Measurements from ENCODE around the gene INKA1.
"Not testable (repeated sequence)": the region's sequence is repeated elsewhere in the genome, so short reads cannot be mapped to it uniquely, and the experiment has no call there.

INKA1 gene

GRCh38 chr3:49775538-49775937 is 27.5 kb upstream of the INKA1 start:
- H3K9ac ChIP-seq (ENCODE audit: low read depth, low read length), result no peak overlapping the region
- H3K4me3 ChIP-seq (ENCODE audit: low read length), result no peak overlapping the region
- H3K4me2 ChIP-seq (ENCODE audit: low read length), result no peak overlapping the region
- no peaks in the 10 kb centered on the region for H3K9me3 ChIP-seq (replicated peaks; ENCODE audit: low read length)
- H3K27me3 ChIP-seq (ENCODE audit: control insufficient read depth, insufficient read depth, low read length), result no peaks in the 10 kb centered on the region
- peaks cover 19% of the 10 kb centered on the region for H3K4me1 ChIP-seq (ENCODE audit: control insufficient read depth, insufficient read depth, low read length)
- peaks cover 14% of the 10 kb centered on the region for H3K36me3 ChIP-seq (ENCODE audit: insufficient read depth, low read length)

- not testable (repeated sequence) for H3K4me3 ChIP-seq (ENCODE audit: low read length); H3K4me2 ChIP-seq (ENCODE audit: low read length); H3K9me3 ChIP-seq (replicated peaks; ENCODE audit: low read length); H3K27me3 ChIP-seq (ENCODE audit: control insufficient read depth, insufficient read depth, low read length); H3K9ac ChIP-seq (ENCODE audit: low read depth, low read length)
- H3K4me1 ChIP-seq (ENCODE audit: control insufficient read depth, insufficient read depth, low read length), result peaks cover 19% of the 10 kb centered on the region
- H3K36me3 ChIP-seq (ENCODE audit: insufficient read depth, low read length), result peaks cover 14% of the 10 kb centered on the region
Observed at GRCh38 chr3:49776101-49776500, 27.0 kb upstream of the INKA1 start.

GRCh38 chr3:49779358-49780079 is 23.5 kb upstream of the INKA1 start:
- peaks cover 20% of the 10 kb centered on the region for H3K36me3 ChIP-seq (ENCODE audit: insufficient read depth, low read length)

GRCh38 chr3:49780080-49780974 is 22.7 kb upstream of the INKA1 start:
- no peak overlapping the region for H3K9ac ChIP-seq (ENCODE audit: low read depth, low read length)
- H3K36me3 ChIP-seq (ENCODE audit: insufficient read depth, low read length), result peaks cover 18% of the 10 kb centered on the region
- H3K4me1 ChIP-seq (ENCODE audit: control insufficient read depth, insufficient read depth, low read length), result peaks cover 7% of the 10 kb centered on the region
- H3K4me3 ChIP-seq (ENCODE audit: low read length), result no peak overlapping the region
- no peaks in the 10 kb centered on the region for H3K9me3 ChIP-seq (replicated peaks; ENCODE audit: low read length)
- H3K4me2 ChIP-seq (ENCODE audit: low read length), result no peak overlapping the region
- no peaks in the 10 kb centered on the region for H3K27me3 ChIP-seq (ENCODE audit: control insufficient read depth, insufficient read depth, low read length)

More at GRCh38 chr3:49779358-49780079, 23.5 kb upstream of the INKA1 start:
- H3K27me3 ChIP-seq (ENCODE audit: control insufficient read depth, insufficient read depth, low read length), result no peaks in the 10 kb centered on the region
- no peak overlapping the region for H3K4me3 ChIP-seq (ENCODE audit: low read length)
- peaks cover 8% of the 10 kb centered on the region for H3K4me1 ChIP-seq (ENCODE audit: control insufficient read depth, insufficient read depth, low read length)
- H3K9me3 ChIP-seq (replicated peaks; ENCODE audit: low read length), result no peaks in the 10 kb centered on the region
- no peak overlapping the region for H3K4me2 ChIP-seq (ENCODE audit: low read length)
- no peak overlapping the region for H3K9ac ChIP-seq (ENCODE audit: low read depth, low read length)

- not testable (repeated sequence) for H3K4me2 ChIP-seq (ENCODE audit: low read length); H3K9me3 ChIP-seq (replicated peaks; ENCODE audit: low read length); H3K4me1 ChIP-seq (ENCODE audit: control insufficient read depth, insufficient read depth, low read length); H3K27me3 ChIP-seq (ENCODE audit: control insufficient read depth, insufficient read depth, low read length); H3K4me3 ChIP-seq (ENCODE audit: low read length); H3K9ac ChIP-seq (ENCODE audit: low read depth, low read length)
- peaks cover 13% of the 10 kb centered on the region for H3K36me3 ChIP-seq (ENCODE audit: insufficient read depth, low read length)
Observed at GRCh38 chr3:49780975-49781365, 22.1 kb upstream of the INKA1 start.

GRCh38 chr3:49781415-49782199 is 21.5 kb upstream of the INKA1 start:
- no peak overlapping the region for H3K4me3 ChIP-seq (ENCODE audit: low read length)
- H3K9ac ChIP-seq (ENCODE audit: low read depth, low read length), result no peak overlapping the region
- peaks cover 10% of the 10 kb centered on the region for H3K36me3 ChIP-seq (ENCODE audit: insufficient read depth, low read length)
- no peaks in the 10 kb centered on the region for H3K9me3 ChIP-seq (replicated peaks; ENCODE audit: low read length)
- H3K4me1 ChIP-seq (ENCODE audit: control insufficient read depth, insufficient read depth, low read length), result peaks cover 6% of the 10 kb centered on the region
- H3K4me2 ChIP-seq (ENCODE audit: low read length), result no peak overlapping the region
- H3K27me3 ChIP-seq (ENCODE audit: control insufficient read depth, insufficient read depth, low read length), result no peaks in the 10 kb centered on the region

- not testable (repeated sequence) for H3K36me3 ChIP-seq (ENCODE audit: insufficient read depth, low read length); H3K9me3 ChIP-seq (replicated peaks; ENCODE audit: low read length); H3K4me2 ChIP-seq (ENCODE audit: low read length); H3K9ac ChIP-seq (ENCODE audit: low read depth, low read length); H3K4me3 ChIP-seq (ENCODE audit: low read length); H3K27me3 ChIP-seq (ENCODE audit: control insufficient read depth, insufficient read depth, low read length)
- H3K4me1 ChIP-seq (ENCODE audit: control insufficient read depth, insufficient read depth, low read length), result peaks cover 13% of the 10 kb centered on the region
Observed at GRCh38 chr3:49782277-49782676, 20.8 kb upstream of the INKA1 start.

GRCh38 chr3:49785565-49786356 is 17.3 kb upstream of the INKA1 start:
- Histone ChIP-seq H3K4me3 (ENCODE audit: low read length) (peak overlapping the region; percentile 82), H3K9me3 (replicated peaks; ENCODE audit: low read length) (no peaks in the 10 kb centered on the region), H3K4me2 (ENCODE audit: low read length) (peak overlapping the region; percentile 96), H3K36me3 (ENCODE audit: insufficient read depth, low read length) (peaks cover 6% of the 10 kb centered on the region), H3K4me1 (ENCODE audit: control insufficient read depth, insufficient read depth, low read length) (peaks cover 14% of the 10 kb centered on the region), H3K27me3 (ENCODE audit: control insufficient read depth, insufficient read depth, low read length) (no peaks in the 10 kb centered on the region), H3K9ac (ENCODE audit: low read depth, low read length) (peak overlapping the region; percentile 92)

GRCh38 chr3:49786357-49787181 is 16.5 kb upstream of the INKA1 start, which contains the start of gene IP6K1:
TSS of gene IP6K1 (minus strand) at chr3:49786542. CDS start at chr3:49748040, 38,502 bp downstream.
- peak within 1 kb of the TSS; percentile 82 for H3K4me3 ChIP-seq (ENCODE audit: low read length)
- H3K36me3 ChIP-seq (ENCODE audit: insufficient read depth, low read length), result peaks cover 2% of the 10 kb centered on the region
- peak within 1 kb of the TSS; percentile 92 for H3K9ac ChIP-seq (ENCODE audit: low read depth, low read length)
- H3K4me2 ChIP-seq (ENCODE audit: low read length), result peak within 1 kb of the TSS; percentile 96
- no peaks in the 10 kb centered on the region for H3K27me3 ChIP-seq (ENCODE audit: control insufficient read depth, insufficient read depth, low read length)
- H3K9me3 ChIP-seq (replicated peaks; ENCODE audit: low read length), result no peaks in the 10 kb centered on the region
- H3K4me1 ChIP-seq (ENCODE audit: control insufficient read depth, insufficient read depth, low read length), result peaks cover 14% of the 10 kb centered on the region

- Histone ChIP-seq H3K4me2 (ENCODE audit: low read length) (peak overlapping the region; percentile 79), H3K9ac (ENCODE audit: low read depth, low read length) (peak overlapping the region; percentile 92), H3K9me3 (replicated peaks; ENCODE audit: low read length) (no peaks in the 10 kb centered on the region), H3K36me3 (ENCODE audit: insufficient read depth, low read length) (no peaks in the 10 kb centered on the region), H3K4me1 (ENCODE audit: control insufficient read depth, insufficient read depth, low read length) (peaks cover 14% of the 10 kb centered on the region), H3K27me3 (ENCODE audit: control insufficient read depth, insufficient read depth, low read length) (peaks cover 4% of the 10 kb centered on the region), H3K4me3 (ENCODE audit: low read length) (peak overlapping the region; percentile 68)
Observed at GRCh38 chr3:49787182-49787464, 15.9 kb upstream of the INKA1 start.

Measured in skeletal muscle satellite cell (primary cell).